HFF-Myc (cell line): ENCODE results near the gene AADAT.
"Not testable (repeated sequence)": the region's sequence is repeated elsewhere in the genome, so short reads cannot be mapped to it uniquely, and the experiment has no call there.

Experiments used
- DNase-seq: peaks from one replicate; pipeline ENCODE4 v3.0.0-alpha.2; 2011; ENCODE audit warnings: low read depth; ENCODE audit errors: extremely low read depth
- H3K4me3 ChIP-seq: replicated peaks from 2 replicates; pipeline ENCODE4 v1.5.1; 2011; ENCODE audit warnings: low read depth, mild to moderate bottlenecking, control low read depth, low read length
- CTCF ChIP-seq: IDR thresholded peaks from 2 replicates; pipeline ENCODE4 v1.5.1; 2012; ENCODE audit warnings: mild to moderate bottlenecking, low read depth, low read length, control low read depth; ENCODE audit errors: missing control alignments

AADAT gene

DNA sequence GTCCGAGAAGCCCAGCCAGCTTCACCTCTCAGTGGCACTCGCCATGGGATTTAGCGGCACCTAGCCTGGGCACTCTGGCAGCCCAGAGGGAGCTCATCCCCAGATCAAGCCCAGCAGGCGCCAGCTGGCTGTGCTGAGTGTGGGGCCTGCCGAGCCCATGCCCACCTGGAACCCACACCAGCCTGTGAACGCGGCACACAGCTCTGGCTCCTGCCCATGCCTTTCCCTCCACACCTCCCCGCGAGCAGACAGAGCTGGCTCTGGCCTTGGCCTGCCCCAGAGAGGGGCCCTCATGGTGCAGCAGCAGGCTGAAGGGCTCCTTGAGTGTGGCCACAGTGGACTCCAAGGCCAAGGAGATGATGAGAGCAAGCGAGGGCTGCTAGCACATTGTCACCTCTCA, 38.0 kb upstream of the AADAT start:
- no peak overlapping the region for H3K4me3 ChIP-seq
- no peak for TF ChIP-seq CTCF
- DNase-seq, result no peak

- no peak overlapping the region for H3K4me3 ChIP-seq
- TF ChIP-seq CTCF, result no peak
- DNase-seq, result no peak
These were observed 34.6 kb upstream of the AADAT start for GRCh38 chr4:170124406-170124805.

DNA sequence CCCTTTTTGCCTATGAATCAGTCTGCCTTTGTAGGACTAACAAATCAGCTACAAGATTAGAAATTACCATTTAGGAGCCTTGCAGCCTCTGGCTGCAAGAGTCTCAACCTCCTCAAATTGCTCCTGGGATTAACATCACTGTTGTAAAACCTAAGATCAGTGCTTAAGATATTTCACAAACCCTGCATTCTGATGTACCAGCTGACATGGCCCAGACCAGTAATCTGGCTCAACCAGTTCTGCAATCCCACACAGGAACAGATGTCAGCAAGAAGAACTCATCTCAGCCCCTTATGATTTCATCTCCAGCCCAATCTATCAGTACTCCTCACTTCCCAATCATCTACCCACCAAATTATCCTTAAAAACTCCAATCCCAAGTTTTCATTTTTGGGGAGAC, 32.5 kb upstream of the AADAT start:
- TF ChIP-seq CTCF, result no peak
- no peak overlapping the region for H3K4me3 ChIP-seq
- DNase-seq, result no peak

- no peak for TF ChIP-seq CTCF
- no peak for DNase-seq
- no peak overlapping the region for H3K4me3 ChIP-seq
These were observed 24.9 kb upstream of the AADAT start for GRCh38 chr4:170114636-170115035.

- not testable (repeated sequence) for H3K4me3 ChIP-seq, DNase-seq
These were observed 24.4 kb upstream of the AADAT start for GRCh38 chr4:170114183-170114582.

- no peak overlapping the region for H3K4me3 ChIP-seq
- no peak for DNase-seq
- no peak for TF ChIP-seq CTCF
These were observed 21.8 kb upstream of the AADAT start for GRCh38 chr4:170111546-170111945.

DNA sequence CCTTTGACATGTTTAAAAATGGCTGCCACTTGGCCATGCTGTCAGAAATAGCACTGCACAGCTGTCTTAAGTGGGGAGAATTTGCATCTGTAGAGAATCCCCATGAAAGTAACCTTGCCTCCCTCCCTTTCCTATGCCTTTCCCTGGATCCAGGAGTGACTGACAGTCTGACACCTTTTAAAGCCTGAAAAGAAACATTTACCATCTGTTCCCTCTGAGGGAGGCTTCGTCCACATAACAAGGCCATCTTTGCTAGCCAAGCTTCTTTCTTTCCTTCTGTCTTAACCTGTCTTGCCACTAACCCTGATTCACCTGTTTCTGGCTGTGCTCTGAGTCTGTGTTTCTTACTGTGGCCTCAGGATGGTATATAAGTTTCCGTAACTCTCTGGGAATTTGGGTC, 21.3 kb upstream of the AADAT start:
- no peak for TF ChIP-seq CTCF
- no peak overlapping the region for H3K4me3 ChIP-seq
- DNase-seq, result no peak

GRCh38 chr4:170110285-170110672, 20.5 kb upstream of the AADAT start:
- no peak overlapping the region for H3K4me3 ChIP-seq
- DNase-seq, result no peak
- TF ChIP-seq CTCF, result no peak
